ENCODE measurements around the gene STUM. TPM values are rescaled to one million over a fixed set of nuclear protein-coding genes. Genes with fewer than 3 reads are reported as not detected.

Gene STUM
- total RNA-seq, 1 donor = not detected

DNA sequence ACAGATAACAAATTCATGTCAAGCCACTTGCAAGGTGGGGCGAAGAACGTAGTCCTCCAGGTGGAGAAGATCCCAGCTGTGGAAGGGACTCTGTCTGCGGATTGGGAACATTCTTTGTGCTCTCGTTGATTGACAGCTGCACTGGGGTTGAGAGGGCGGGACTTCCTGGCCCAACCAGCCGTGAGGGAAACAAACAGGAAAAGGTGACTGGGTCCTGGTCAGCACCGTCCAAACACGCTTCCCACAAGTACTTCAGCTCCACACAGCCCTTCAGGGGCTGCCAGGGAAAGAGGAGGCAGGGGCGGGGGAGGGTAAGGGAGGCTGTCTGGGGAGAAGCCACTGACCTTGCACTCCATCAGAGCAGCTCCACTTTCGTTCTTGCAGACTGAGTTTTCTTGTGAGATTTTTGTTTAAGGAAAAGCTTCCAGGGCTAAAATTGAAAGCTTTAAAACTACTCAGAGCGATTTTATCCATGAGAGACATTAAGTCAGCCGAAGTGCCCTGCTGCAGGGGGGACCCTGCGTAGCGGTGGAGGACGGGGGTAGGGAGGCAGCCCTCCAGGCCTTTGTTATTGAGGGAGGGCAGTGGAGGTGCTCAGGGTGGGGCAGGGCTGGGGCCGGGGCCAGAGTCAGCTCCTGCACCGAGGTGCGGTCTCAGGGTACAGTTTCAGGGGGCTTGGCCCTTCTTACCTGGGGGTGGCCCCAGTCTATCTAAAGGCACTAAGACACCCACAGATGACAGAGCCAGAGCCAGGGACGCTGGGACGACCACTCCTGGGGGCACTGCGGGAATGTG is 21.6 kb upstream of the STUM start:
- Histone ChIP-seq H3K9me3 (ENCODE audit: low read depth, low read length) (no peaks in the 10 kb centered on the region), H3K27me3 (ENCODE audit: insufficient read depth, low read length) (no peaks in the 10 kb centered on the region), H3K4me1 (ENCODE audit: insufficient read depth, low read length) (no peaks in the 10 kb centered on the region), H3K4me3 (ENCODE audit: low read length) (no peak overlapping the region)

DNA sequence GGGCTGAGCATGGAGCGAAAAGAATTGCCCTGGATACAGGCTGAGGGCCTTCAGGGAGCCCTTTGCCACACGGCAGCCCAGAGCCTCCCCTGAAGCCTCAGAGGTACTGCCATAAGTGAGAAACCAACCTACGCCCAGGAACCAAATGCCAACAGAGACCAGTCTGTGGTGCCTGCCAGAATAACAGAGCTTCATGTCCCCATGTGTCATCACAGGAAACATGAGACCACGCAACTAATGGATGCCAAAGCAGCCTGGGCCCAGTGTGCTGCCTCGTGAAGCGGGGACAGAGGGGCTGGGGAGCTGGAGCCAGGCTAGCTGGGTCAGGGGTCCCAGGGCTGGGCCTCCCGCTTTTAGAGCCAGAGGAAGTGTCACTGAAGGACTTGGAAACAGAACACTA is 18.7 kb upstream of the STUM start:
- Histone ChIP-seq H3K27me3 (ENCODE audit: insufficient read depth, low read length) (no peaks in the 10 kb centered on the region), H3K4me3 (ENCODE audit: low read length) (no peak overlapping the region), H3K9me3 (ENCODE audit: low read depth, low read length) (no peaks in the 10 kb centered on the region), H3K4me1 (ENCODE audit: insufficient read depth, low read length) (no peaks in the 10 kb centered on the region)

DNA sequence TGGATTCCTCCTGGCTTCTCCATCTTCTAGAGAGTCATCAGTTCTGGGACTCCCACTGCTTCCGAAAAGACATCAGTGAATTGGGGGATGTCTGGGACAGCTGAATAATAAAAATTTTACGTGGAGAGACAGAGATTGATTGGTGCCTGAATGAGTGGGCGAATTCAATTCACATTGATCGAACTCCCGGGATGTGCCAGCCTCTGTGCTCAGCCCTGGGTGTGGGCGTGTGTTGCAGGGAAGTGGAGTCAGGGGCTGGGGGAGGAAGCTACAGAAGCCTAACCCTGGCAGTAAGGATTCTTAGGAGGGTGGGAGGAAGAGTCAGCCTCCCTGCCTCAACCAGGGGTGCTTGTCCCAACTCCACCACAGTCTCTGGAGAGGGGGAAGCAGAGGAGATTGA is 18.0 kb upstream of the STUM start:
- H3K9me3 ChIP-seq (ENCODE audit: low read depth, low read length) = no peaks in the 10 kb centered on the region
- no peaks in the 10 kb centered on the region for H3K4me1 ChIP-seq (ENCODE audit: insufficient read depth, low read length)
- H3K4me3 ChIP-seq (ENCODE audit: low read length) = no peak overlapping the region
- H3K27me3 ChIP-seq (ENCODE audit: insufficient read depth, low read length) = no peaks in the 10 kb centered on the region

DNA sequence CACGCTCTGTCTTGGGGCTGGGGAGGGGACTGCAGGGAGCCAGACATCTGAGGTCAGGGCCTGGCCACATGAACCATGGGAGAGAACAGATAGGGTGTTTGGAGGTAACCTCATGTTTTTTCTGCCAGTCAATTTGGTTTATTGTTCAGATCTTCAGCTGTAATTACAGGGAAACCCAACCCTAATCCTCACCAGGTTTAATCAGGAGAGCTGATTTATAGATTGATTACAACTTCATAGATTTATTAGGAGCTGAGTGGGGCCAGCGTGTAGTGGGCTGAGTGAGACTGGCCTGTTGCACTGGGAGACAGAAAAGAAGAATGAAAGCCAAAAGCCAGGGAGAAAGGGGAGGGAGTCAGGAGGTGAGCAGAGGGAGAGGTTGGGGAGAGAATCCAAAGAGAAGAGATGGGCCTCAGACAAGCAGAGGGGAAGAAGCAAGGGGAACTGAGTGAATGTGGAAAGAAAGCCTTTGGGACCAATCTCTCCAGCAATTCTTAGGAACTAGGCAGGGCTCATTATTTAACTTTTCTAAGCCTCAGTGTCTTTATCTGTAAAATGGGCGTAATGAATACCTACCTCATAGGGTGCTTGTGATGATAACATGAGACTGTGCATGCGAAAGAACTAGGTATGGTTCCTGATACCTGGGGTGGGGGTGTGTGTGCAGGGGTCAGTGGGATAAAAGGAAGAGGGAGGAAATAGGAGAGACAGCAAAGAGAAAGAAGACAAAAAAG is 17.0 kb upstream of the STUM start:
- no peaks in the 10 kb centered on the region for H3K27me3 ChIP-seq (ENCODE audit: insufficient read depth, low read length)
- H3K9me3 ChIP-seq (ENCODE audit: low read depth, low read length) = no peaks in the 10 kb centered on the region
- H3K4me1 ChIP-seq (ENCODE audit: insufficient read depth, low read length) = no peaks in the 10 kb centered on the region
- no peak overlapping the region for H3K4me3 ChIP-seq (ENCODE audit: low read length)

DNA sequence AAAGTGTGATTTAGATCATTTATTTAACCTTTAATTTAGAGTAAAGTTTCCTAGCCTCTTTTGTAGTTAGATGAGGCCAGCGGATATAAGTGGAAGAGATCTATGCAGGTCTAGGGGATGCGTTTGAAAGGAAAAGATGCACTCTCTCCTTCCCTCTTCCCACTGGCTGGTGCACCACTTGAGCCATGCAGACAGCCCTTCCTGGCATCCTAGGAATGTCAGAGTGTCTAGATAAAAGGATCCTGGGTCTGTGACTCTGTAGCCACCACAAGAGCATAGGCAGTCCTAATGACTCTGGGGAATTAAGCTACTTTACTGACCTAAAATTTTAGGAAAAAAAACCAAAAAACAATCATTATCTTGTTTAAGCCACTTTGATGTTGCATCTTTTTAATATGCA is 16.0 kb upstream of the STUM start:
- no peaks in the 10 kb centered on the region for H3K27me3 ChIP-seq (ENCODE audit: insufficient read depth, low read length)
- H3K4me1 ChIP-seq (ENCODE audit: insufficient read depth, low read length) = no peaks in the 10 kb centered on the region
- no peaks in the 10 kb centered on the region for H3K9me3 ChIP-seq (ENCODE audit: low read depth, low read length)
- H3K4me3 ChIP-seq (ENCODE audit: low read length) = no peak overlapping the region

DNA sequence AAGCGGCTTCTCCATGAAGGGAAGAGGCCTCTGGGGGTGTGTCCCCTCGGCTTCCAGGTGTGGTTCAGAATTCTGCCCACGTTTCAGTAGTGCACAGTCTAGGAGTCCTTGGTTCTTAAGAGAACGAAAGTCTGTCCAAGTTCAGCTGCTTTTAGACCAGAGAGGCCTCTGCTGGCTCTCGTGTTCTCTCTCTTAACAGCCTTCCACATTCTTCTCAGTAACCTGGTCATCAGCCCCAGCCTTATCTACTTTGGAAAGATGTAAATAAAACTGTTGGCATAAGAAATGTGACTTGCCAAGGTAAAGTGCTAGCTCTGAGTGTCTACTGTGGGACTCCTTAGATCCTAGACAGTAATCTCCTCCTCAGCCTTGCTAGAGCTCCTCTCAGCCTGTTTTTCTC is 15.3 kb upstream of the STUM start:
- Histone ChIP-seq H3K4me1 (ENCODE audit: insufficient read depth, low read length) (no peaks in the 10 kb centered on the region), H3K9me3 (ENCODE audit: low read depth, low read length) (no peaks in the 10 kb centered on the region), H3K27me3 (ENCODE audit: insufficient read depth, low read length) (no peaks in the 10 kb centered on the region), H3K4me3 (ENCODE audit: low read length) (no peak overlapping the region)

DNA sequence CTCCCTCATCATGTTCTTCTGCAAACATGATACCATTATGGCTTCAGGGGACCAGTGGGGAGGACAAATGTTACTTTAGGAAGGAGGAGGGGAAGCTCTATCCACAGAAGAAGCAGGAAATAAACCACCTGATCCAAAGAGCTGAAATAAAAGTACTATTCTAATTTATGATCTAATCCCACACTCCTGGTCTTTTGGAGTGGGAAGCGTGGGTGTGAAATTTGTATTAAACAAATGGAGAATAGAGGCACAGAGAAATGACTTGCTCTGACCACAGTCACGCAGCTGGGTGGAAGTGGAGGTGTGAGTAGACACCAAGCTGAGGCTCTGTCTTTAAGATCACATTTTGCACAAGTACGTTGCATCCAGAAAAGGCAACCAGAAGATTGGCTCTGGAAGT is 14.5 kb upstream of the STUM start:
- Histone ChIP-seq H3K4me3 (ENCODE audit: low read length) (no peak overlapping the region), H3K9me3 (ENCODE audit: low read depth, low read length) (no peaks in the 10 kb centered on the region), H3K27me3 (ENCODE audit: insufficient read depth, low read length) (no peaks in the 10 kb centered on the region), H3K4me1 (ENCODE audit: insufficient read depth, low read length) (no peaks in the 10 kb centered on the region)

DNA sequence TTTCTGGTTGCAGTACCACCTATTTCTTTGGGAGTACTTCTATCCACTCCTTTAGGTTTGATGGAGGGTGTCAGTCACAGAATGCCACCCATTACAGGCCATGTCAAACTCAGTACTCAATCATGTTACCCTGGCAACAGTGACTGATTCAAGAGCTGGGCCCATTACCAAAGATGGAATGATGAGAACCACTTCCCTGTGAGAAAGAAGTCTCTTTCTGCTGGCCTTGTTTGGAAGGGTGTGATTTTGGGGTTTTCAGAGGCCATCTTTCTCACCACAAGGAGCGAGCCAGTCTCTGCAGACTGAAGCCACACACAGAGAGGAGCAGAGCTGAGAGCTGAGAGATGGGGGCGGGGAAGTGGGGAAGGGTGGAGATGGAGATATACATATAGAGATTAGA is 13.9 kb upstream of the STUM start:
- H3K9me3 ChIP-seq (ENCODE audit: low read depth, low read length) = no peaks in the 10 kb centered on the region
- no peaks in the 10 kb centered on the region for H3K4me1 ChIP-seq (ENCODE audit: insufficient read depth, low read length)
- H3K27me3 ChIP-seq (ENCODE audit: insufficient read depth, low read length) = no peaks in the 10 kb centered on the region
- H3K4me3 ChIP-seq (ENCODE audit: low read length) = no peak overlapping the region

DNA sequence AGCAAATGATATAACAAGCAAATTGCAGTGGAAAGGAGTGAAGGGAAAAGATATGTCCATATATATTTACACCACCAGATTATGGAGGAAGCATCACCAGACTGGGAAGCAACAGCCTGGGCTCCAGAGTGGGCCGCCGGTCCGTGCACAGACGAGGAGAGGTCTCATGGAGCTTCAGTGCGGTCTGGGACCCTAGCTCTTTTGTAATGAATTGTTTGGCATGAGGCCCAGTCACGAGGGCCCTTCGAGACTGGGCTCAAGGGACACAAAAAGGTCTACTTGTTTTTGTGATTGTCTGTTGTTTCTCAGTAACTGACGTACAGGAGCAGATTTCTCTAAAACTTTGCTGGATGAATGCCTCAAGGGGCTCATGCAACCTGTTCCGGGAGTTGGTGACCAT is 12.9 kb upstream of the STUM start:
- no peaks in the 10 kb centered on the region for H3K9me3 ChIP-seq (ENCODE audit: low read depth, low read length)
- no peaks in the 10 kb centered on the region for H3K27me3 ChIP-seq (ENCODE audit: insufficient read depth, low read length)

DNA sequence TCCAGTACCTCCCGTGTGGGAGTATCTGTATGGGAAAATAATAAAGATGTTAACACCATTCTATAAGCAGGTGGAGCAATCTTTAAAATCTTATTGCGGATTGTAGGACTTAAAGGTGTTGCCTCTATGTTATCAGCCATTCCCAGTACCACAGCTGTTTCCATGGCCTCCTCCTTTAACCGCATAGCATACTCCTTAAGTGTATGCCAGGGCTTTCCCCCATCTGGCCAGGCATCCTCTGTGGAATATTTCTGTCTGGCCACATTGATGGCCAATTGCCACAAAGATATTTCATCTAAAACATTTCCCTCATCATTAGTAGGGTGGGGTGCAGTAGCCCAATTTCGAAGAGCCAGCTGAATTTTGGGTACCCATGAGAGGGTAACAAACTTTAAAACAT is 7.3 kb upstream of the STUM start:
- no peaks in the 10 kb centered on the region for H3K4me1 ChIP-seq (ENCODE audit: insufficient read depth, low read length)
- H3K4me3 ChIP-seq (ENCODE audit: low read length) = no peak overlapping the region
- no peaks in the 10 kb centered on the region for H3K9me3 ChIP-seq (ENCODE audit: low read depth, low read length)
- peaks cover 2% of the 10 kb centered on the region for H3K27me3 ChIP-seq (ENCODE audit: insufficient read depth, low read length)

More for the DNA sequence above, 12.9 kb upstream of the STUM start:
- H3K4me1 ChIP-seq (ENCODE audit: insufficient read depth, low read length) = no peaks in the 10 kb centered on the region
- H3K4me3 ChIP-seq (ENCODE audit: low read length) = no peak overlapping the region

DNA sequence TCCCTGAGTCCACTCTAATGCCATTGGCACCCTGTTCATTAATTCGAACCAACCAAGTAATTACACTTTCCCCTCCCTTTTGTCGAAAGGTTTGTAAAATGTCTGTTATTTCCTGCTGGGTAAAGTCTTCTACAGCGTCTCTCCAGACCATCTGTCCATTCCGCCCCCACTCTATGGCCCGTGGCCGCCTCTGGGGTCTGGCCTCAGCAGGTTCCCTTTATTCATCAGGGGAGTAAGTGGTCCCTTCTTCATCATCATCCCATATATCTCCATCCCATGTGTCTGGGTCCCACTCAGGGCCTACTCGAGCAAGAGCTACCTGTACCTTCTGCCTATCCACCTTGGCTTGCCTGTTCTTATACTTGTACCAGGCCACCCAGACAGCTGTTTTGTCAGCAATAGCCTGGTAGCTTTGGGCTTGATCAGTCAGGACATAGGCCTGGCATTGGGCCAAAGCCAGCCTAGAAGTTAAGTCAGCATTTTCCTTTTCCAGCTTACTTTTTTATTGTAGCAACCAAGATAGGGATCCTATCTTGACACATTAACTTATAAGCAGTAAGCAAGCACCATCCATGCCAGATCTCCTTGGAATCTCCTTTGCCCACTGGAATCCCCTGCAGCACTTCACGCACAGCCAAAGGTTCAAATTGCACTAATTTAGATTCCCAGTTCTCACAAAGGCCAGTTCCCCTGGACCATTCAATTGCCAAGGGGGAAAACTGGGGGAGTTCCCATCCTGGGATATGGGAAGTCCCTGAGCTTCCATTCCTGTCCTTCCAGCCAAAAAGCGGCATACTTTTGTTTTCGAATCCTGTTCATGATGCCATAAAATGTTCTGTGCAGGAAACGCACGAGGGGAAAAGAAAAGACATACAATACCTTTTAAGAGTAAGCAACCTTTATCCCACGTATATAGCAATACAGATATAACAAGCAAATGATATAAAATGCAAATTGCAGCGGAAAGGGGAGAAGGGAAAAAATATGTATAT is 6.6 kb upstream of the STUM start:
- Histone ChIP-seq H3K9me3 (ENCODE audit: low read depth, low read length) (no peaks in the 10 kb centered on the region), H3K4me3 (ENCODE audit: low read length) (no peak overlapping the region), H3K27me3 (ENCODE audit: insufficient read depth, low read length) (peaks cover 8% of the 10 kb centered on the region), H3K4me1 (ENCODE audit: insufficient read depth, low read length) (no peaks in the 10 kb centered on the region)

DNA sequence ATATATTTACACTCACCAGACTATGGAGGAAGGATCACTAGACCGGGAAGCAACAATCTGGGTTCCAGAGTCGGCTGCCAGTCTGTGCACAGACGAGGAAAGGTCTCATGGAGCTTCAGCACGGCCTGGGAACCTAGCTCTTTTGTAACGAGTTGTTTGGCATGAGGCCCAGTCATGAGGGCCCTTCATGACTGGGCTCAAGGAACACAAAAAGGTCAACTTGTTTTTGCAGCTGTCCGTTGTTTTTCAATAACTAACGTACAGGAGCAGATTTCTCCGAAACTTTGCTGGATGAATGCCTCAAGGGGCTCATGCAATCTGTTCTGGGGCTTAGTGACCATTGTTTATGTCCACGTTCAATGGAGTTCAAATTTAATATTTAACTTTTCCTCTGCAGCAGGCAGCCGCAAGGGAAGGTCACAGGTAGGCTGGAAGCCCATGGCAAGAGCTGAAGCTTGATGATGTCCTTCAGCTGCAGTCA is 5.9 kb upstream of the STUM start:
- H3K4me3 ChIP-seq (ENCODE audit: low read length) = no peak overlapping the region
- no peaks in the 10 kb centered on the region for H3K9me3 ChIP-seq (ENCODE audit: low read depth, low read length)
- peaks cover 1% of the 10 kb centered on the region for H3K4me1 ChIP-seq (ENCODE audit: insufficient read depth, low read length)
- peaks cover 16% of the 10 kb centered on the region for H3K27me3 ChIP-seq (ENCODE audit: insufficient read depth, low read length)

DNA sequence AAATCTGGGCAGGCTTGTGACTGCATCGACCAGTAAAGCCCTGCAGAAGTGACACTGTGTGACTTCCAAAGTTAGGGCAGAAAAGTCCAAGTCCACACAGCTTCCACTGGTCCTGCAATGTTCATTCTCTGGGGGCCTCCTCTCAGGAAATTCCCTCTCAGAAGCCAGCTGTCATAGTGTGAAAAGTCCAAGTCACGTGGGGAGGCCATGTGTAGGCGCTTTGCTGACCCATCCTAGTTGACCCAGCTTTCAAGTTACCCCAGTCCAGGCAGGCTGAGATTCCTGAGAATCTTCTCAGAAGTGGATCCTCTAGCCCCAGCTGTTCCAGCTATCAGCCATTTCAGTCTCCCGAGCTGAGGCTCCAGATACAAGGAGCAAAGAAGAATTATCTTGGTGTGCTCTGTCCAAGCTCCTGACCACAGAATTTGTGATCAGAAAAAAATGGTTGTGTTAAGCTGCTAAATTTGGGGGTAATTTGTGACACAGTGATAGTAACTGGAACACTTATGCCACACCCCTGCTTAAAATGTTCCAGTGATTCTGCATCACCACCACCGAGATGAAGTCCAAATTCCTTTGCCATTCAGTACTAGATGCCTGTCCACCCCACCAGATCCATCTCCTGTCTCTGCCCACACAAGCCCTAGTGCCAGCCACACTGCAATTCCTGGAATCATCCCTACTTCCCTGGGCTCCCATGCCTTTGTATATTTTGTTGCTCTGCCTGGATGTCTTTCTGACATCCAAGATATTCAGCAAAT is 2.5 kb upstream of the STUM start:
- peaks cover 43% of the 10 kb centered on the region for H3K27me3 ChIP-seq (ENCODE audit: insufficient read depth, low read length)
- H3K4me3 ChIP-seq (ENCODE audit: low read length) = no peak overlapping the region
- no peaks in the 10 kb centered on the region for H3K9me3 ChIP-seq (ENCODE audit: low read depth, low read length)
- peaks cover 23% of the 10 kb centered on the region for H3K4me1 ChIP-seq (ENCODE audit: insufficient read depth, low read length)

DNA sequence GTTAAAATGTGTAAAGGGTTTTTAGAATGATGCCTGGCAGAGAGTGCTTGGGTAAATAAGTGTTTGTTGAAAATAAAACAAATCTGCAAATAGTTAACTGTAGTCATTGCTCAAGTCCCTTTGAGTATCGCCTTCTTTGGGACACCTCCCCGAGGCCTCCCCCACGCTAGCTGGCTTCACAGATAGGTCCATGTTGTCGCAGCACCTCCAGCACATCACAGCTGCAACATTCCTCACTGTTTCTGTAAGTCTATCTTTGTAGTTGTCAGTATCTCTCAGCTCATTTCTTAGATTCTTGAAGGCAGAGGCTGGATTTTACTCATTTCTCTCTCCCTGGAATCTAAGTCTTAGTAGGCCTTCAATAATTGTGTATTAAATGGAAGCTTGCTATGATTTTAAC is 1.6 kb upstream of the STUM start:
- Histone ChIP-seq H3K27me3 (ENCODE audit: insufficient read depth, low read length) (peaks cover 53% of the 10 kb centered on the region), H3K4me3 (ENCODE audit: low read length) (no peak overlapping the region), H3K4me1 (ENCODE audit: insufficient read depth, low read length) (peaks cover 23% of the 10 kb centered on the region), H3K9me3 (ENCODE audit: low read depth, low read length) (no peaks in the 10 kb centered on the region)

Data from mononuclear cell (primary cell).